B cell (primary cell): ENCODE data around the gene GNLY. TPM values are rescaled to one million over a fixed set of nuclear protein-coding genes. Genes with fewer than 3 reads are reported as not detected.
"Not testable (repeated sequence)": the region's sequence is repeated elsewhere in the genome, so short reads cannot be mapped to it uniquely, and the experiment has no call there.

ENCODE experiments used
- ATAC-seq: fragments of 200-7000 bp; cut with Tn5 transposase; one replicate; pipeline ENCODE4 v1.10.0; 2021; ENCODE audit warnings: low read depth, mild to moderate bottlenecking, moderate number of reproducible peaks, moderate library complexity
- CTCF ChIA-PET: fragments of 350-600 bp; sonication (Branson Sonifier 250); formaldehyde crosslinking; loops from one replicate; lab custom pipeline; 2021; ENCODE audit warnings: antibody characterized with exemption, inconsistent platforms; lab: Charles Lee
- POLR2A ChIA-PET: fragments of 350-600 bp; sonication (Branson Sonifier 250); formaldehyde crosslinking; loops from one replicate; lab custom pipeline; 2021; ENCODE audit warnings: antibody characterized with exemption; lab: Charles Lee
- DNase-seq: peaks from one replicate; pipeline ENCODE4 v3.0.0; 2013
- H2AFZ ChIP-seq: 2 replicates; pipeline ENCODE4 v1.6.1; 2012; ENCODE audit warnings: mild to moderate bottlenecking, low read depth, low read length; ENCODE audit not compliant: insufficient read depth, poor library complexity, severe bottlenecking
- H3K27ac ChIP-seq, 2 donors: 1 replicate in 1 of 2; 2 replicates in 1 of 2; pipeline ENCODE4 v1.5.1; 2012 to 2013; ENCODE audit warnings: low read length in 2 of 2, mild to moderate bottlenecking in 2 of 2, moderate library complexity in 1 of 2
- H3K27me3 ChIP-seq, 4 experiments: fragments of 200-600 bp in 1 of 4; sonication (generic) in 1 of 4; replicated peaks in 1 of 4; 1 replicate in 2 of 4; 2 replicates in 2 of 4; pipeline versions ENCODE4 v1.6.1 to v1.7.0; 2013 to 2016; ENCODE audit warnings: low read length in 3 of 4, mild to moderate bottlenecking in 2 of 4, mixed read lengths in 1 of 4, moderate library complexity in 1 of 4; ENCODE audit not compliant: insufficient read depth in 4 of 4, control insufficient read depth in 3 of 4; ENCODE audit errors: control extremely low read depth in 1 of 4
- H3K36me3 ChIP-seq, 2 experiments: replicated peaks in 1 of 2; 1 replicate in 1 of 2; 2 replicates in 1 of 2; pipeline versions ENCODE4 v1.6.1 to v1.7.1; 2013; ENCODE audit warnings: low read length in 1 of 2; ENCODE audit not compliant: insufficient read depth in 2 of 2, control insufficient read depth in 1 of 2; ENCODE audit errors: control extremely low read depth in 1 of 2, extremely low read depth in 1 of 2
- H3K4me1 ChIP-seq, 2 donors: fragments of 200-600 bp in 1 of 2; sonication (generic) in 1 of 2; 1 replicate in 1 of 2; 2 replicates in 1 of 2; pipeline versions ENCODE4 v1.5.1 to v1.6.1; 2013 to 2017; ENCODE audit warnings: low read length in 2 of 2; ENCODE audit not compliant: control insufficient read depth in 2 of 2, insufficient read depth in 2 of 2
- H3K4me2 ChIP-seq: replicated peaks from 2 replicates; pipeline ENCODE3; 2012; ENCODE audit warnings: mild to moderate bottlenecking, low read depth, low read length; ENCODE audit not compliant: poor library complexity, severe bottlenecking
- H3K4me3 ChIP-seq, 5 experiments: fragments of 200-600 bp in 1 of 5; sonication (generic) in 1 of 5; 1 replicate in 3 of 5; 2 replicates in 2 of 5; pipeline versions ENCODE4 v1.5.1 to v1.7.0; 2011 to 2016; ENCODE audit warnings: low read length in 4 of 5, mild to moderate bottlenecking in 4 of 5, low read depth in 2 of 5, control low read depth in 1 of 5, moderate library complexity in 1 of 5; ENCODE audit not compliant: insufficient read depth in 1 of 5; ENCODE audit errors: control extremely low read depth in 1 of 5, extremely low read depth in 1 of 5
- H3K79me2 ChIP-seq: fragments of 200-600 bp; sonication (generic); one replicate; pipeline ENCODE4 v1.6.0; 2016; ENCODE audit warnings: low read length; ENCODE audit not compliant: control insufficient read depth, insufficient read depth
- H3K9ac ChIP-seq: fragments of 200-600 bp; sonication (generic); 2 replicates; pipeline ENCODE4 v1.6.1; 2017; ENCODE audit warnings: mild to moderate bottlenecking, low read length, moderate library complexity
- H3K9me3 ChIP-seq, 3 donors: one replicate each; pipeline versions ENCODE4 v1.6.1 to v1.7.1; 2013; ENCODE audit warnings: low read length in 2 of 3; ENCODE audit not compliant: control insufficient read depth in 2 of 3, insufficient read depth in 1 of 3; ENCODE audit errors: control extremely low read depth in 1 of 3
- H4K20me1 ChIP-seq: 2 replicates; pipeline ENCODE4 v1.6.0; 2012; ENCODE audit warnings: mild to moderate bottlenecking, low read length; ENCODE audit not compliant: insufficient read depth, control insufficient read depth, poor library complexity, severe bottlenecking
- H3K27ac Mint-ChIP-seq: one replicate; pipeline ENCODE4 v1.8.0; 2021; ENCODE audit warnings: mixed read lengths
- H3K27me3 Mint-ChIP-seq: one replicate; pipeline ENCODE4 v1.8.0; 2021; ENCODE audit warnings: mixed read lengths
- H3K4me1 Mint-ChIP-seq: one replicate; pipeline ENCODE4 v1.8.0; 2021; ENCODE audit warnings: mixed read lengths
- H3K4me3 Mint-ChIP-seq: one replicate; pipeline ENCODE4 v1.8.0; 2021; ENCODE audit warnings: mixed read lengths
- H3K9me3 Mint-ChIP-seq: one replicate; pipeline ENCODE4 v1.8.0; 2022; ENCODE audit warnings: mixed read lengths; ENCODE audit not compliant: insufficient read depth
- CTCF ChIP-seq: fragments of 200-600 bp; IDR thresholded peaks from one replicate; pipeline ENCODE4 v1.8.0; 2022; ENCODE audit warnings: antibody characterized with exemption, mild to moderate bottlenecking
- EZH2 ChIP-seq: IDR thresholded peaks from 2 replicates; pipeline ENCODE4 v1.6.1; 2012; ENCODE audit warnings: borderline replicate concordance, low read depth, mild to moderate bottlenecking, moderate library complexity, low read length; ENCODE audit not compliant: insufficient read depth, poor library complexity, severe bottlenecking
- whole genome bisulfite sequencing: methylation state at CpG from one replicate; pipeline ENCODE4 v1.1.5; 2013; ENCODE audit warnings: missing lambda C conversion rate; ENCODE audit not compliant: insufficient coverage; 5-methylcytosine and 5-hydroxymethylcytosine counted together
- intact Hi-C: fragments of 100-400 bp; cut with micrococcal nuclease; formaldehyde crosslinking; loops from one replicate; pipeline ENCODE4 v1.10.0; 2022
- polyA plus RNA-seq: library from polyadenylated mRNA; depleted of rRNA; stranded (reverse); fragments of >200 nt; gene quantifications from 2 replicates; pipeline ENCODE4 v1.2.3, GENCODE V29; 2012
- total RNA-seq, 2 donors: library from RNA; stranded (reverse); fragments of 120-200 nt in 1 of 2; gene quantifications; 1 replicate in 1 of 2; 2 replicates in 1 of 2; pipeline versions ENCODE4 v1.2.3 to v1.2.4, GENCODE V29; 2013 to 2022

Gene GNLY
- total and polyA plus RNA-seq, 2 donors (not counting 1 experiment from before 2014, with no cell fraction given) = 3.9 to 4.2 TPM

GRCh38 chr2:85712849-85713612 is 18.9 kb downstream of the GNLY start:
- Mint-ChIP-seq H3K27me3 (peaks cover 45% of the 10 kb centered on the region), H3K4me1 (no peaks in the 10 kb centered on the region), H3K27ac (no peak overlapping the region), H3K9me3 (no peaks in the 10 kb centered on the region), H3K4me3 (no peak overlapping the region)
- Histone ChIP-seq H3K9ac (no peak overlapping the region), H3K27me3 (peaks cover 0 to 15% (median 2%) of the 10 kb centered on the region in 4 experiments), H2AFZ (no peak overlapping the region), H3K9me3 (no peaks in the 10 kb centered on the region), H3K4me2 (no peak overlapping the region), H3K27ac (no peak overlapping the region), H3K4me3 (no peak overlapping the region), H4K20me1 (no peaks in the 10 kb centered on the region), H3K4me1 (no peaks in the 10 kb centered on the region), H3K36me3 (no peaks in the 10 kb centered on the region), H3K79me2 (no peaks in the 10 kb centered on the region)
- no peak for DNase-seq
- intact Hi-C loops = no loop called here
- 84% methylated on average over 5 of the region's 9 CpGs for WGBS
- no peak for TF ChIP-seq CTCF
- no peak for TF ChIP-seq EZH2
- ChIA-PET POLR2A (interaction anchor here (0.6 kb wide), 1 partner anchor 138 kb away, joined by 3 read pairs; no protein-coding TSS in a partner anchor), CTCF (interaction anchor here (1.0 to 1.7 kb wide), 4 partner anchors 12 to 93 kb away, joined by 3 to 7 read pairs (median 5); no protein-coding TSS in a partner anchor)
- no peak for ATAC-seq

GRCh38 chr2:85713836-85714235 is 19.7 kb downstream of the GNLY start:
- H3K4me2 ChIP-seq = no peak overlapping the region
- CTCF ChIA-PET = interaction anchor here (1.0 to 1.4 kb wide), 3 partner anchors 12 to 92 kb away, joined by 3 to 6 read pairs (median 5); no protein-coding TSS in a partner anchor
- no peaks in the 10 kb centered on the region for H3K36me3 ChIP-seq
- Mint-ChIP-seq H3K27me3 (peaks cover 45% of the 10 kb centered on the region), H3K4me3 (no peak overlapping the region), H3K27ac (no peak overlapping the region), H3K4me1 (no peaks in the 10 kb centered on the region), H3K9me3 (no peaks in the 10 kb centered on the region)
- no peak overlapping the region for H2AFZ ChIP-seq
- no peaks in the 10 kb centered on the region for H3K4me1 ChIP-seq
- no peak overlapping the region for H3K27ac ChIP-seq
- POLR2A ChIA-PET = no interaction called here
- no peaks in the 10 kb centered on the region for H3K9me3 ChIP-seq
- intact Hi-C loops = no loop called here
- H3K4me3 ChIP-seq = no peak overlapping the region
- H3K27me3 ChIP-seq = peaks cover 0 to 15% (median 2%) of the 10 kb centered on the region in 4 experiments
- no peaks in the 10 kb centered on the region for H3K79me2 ChIP-seq
- TF ChIP-seq CTCF = no peak
- no peak for TF ChIP-seq EZH2
- DNase-seq (no peak), ATAC-seq (no peak)
- H3K9ac ChIP-seq = no peak overlapping the region
- H4K20me1 ChIP-seq = no peaks in the 10 kb centered on the region
- WGBS = 97% methylated on average over 5 of the region's 5 CpGs

GRCh38 chr2:85714421-85714820 is 20.3 kb downstream of the GNLY start:
- DNase-seq, intact Hi-C loops, H3K4me1 ChIP-seq, H4K20me1 ChIP-seq, H3K9me3 ChIP-seq, H3K9me3 Mint-ChIP-seq, H3K4me1 Mint-ChIP-seq, H3K79me2 ChIP-seq, H3K9ac ChIP-seq, H2AFZ ChIP-seq, H3K36me3 ChIP-seq, H3K4me3 Mint-ChIP-seq, H3K4me3 ChIP-seq, H3K27ac Mint-ChIP-seq, ATAC-seq, POLR2A ChIA-PET, H3K27ac ChIP-seq, H3K4me2 ChIP-seq: not testable (repeated sequence)
- peaks cover 0 to 15% (median 2%) of the 10 kb centered on the region in 4 experiments for H3K27me3 ChIP-seq
- peaks cover 42% of the 10 kb centered on the region for H3K27me3 Mint-ChIP-seq
- WGBS = no CpG with 5 or more reads among the region's 7 CpGs
- CTCF ChIA-PET = interaction anchor here (1.0 to 1.4 kb wide), 3 partner anchors 13 to 92 kb away, joined by 3 to 6 read pairs (median 5); no protein-coding TSS in a partner anchor
